NK-92 (cell line): ENCODE data around the gene SUMF2.
"Not testable (repeated sequence)": the region's sequence is repeated elsewhere in the genome, so short reads cannot be mapped to it uniquely, and the experiment has no call there.

ENCODE experiments used
- DNase-seq: peaks from one replicate; lab custom pipeline; 2025; ENCODE audit not compliant: unreplicated experiment; lab: John Stamatoyannopoulos, UW

Gene SUMF2

DNA sequence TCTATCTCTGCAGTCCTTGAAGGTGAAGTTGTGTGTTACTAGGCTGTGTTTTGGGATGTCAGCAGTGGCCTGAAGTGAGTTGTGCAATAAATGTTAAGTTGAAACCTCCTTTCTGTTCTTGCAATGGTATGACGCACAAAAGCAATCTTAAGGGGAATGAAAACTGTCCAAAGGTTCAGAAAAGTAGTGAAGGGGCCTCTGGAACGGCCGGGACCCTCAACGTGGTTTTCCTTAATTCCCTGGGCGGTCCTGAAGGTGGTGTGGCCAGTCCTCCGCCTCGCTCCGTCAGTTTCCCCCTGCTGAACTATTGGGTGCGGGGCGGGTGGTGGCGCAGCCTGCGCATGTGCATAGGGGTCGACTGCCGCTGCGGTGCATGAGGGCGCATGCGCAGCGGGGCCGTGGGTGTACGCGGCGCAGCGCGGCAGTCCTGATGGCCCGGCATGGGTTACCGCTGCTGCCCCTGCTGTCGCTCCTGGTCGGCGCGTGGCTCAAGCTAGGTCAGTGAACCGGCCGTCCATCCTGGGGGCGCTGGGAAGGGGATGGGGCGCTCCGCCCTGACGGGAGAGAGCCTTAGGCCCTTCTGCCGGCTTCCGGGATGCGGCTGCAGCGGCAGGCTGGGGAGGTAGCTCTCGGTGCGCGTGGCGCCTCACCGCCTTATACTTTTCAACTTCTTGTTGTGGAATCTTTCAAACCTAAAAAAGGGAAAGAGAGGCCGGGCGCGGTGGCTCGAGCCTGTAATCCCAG, at the start of gene SUMF2:
Gene SUMF2, plus strand, starts transcription at position 405 of the 744 bp plus-strand sequence. Its CDS starts 26 bp downstream, at position 431.
- DNase-seq, result peak; percentile 30

DNA sequence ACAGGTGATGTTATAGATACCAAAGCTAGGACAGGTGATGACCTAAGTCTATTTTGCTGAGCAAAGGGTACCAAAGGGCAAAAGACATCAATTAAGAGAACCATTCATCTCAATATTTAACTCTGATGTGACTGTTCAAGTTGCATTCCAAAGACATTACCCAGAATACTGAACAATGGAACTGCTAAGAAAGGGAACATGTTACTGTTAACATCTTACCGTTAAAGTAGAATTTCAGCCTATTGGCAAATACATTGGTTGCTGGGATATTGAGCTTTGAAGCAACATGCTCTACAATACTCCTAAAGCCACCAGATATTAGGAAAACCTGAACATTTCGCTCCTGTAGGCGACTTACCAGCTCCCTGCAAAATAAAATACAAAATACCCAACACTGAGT, 47.1 kb upstream of the SUMF2 start:
- not testable (repeated sequence) for DNase-seq

GRCh38 chr7:56019501-56019900, 44.6 kb upstream of the SUMF2 start:
- no peak for DNase-seq

GRCh38 chr7:56023500-56023899, 40.6 kb upstream of the SUMF2 start:
- DNase-seq, result no peak

- no peak for DNase-seq
Observed at GRCh38 chr7:56026538-56026937, 37.5 kb upstream of the SUMF2 start.

- DNase-seq, result no peak
Observed at GRCh38 chr7:56028942-56029630, 35.0 kb upstream of the SUMF2 start.

GRCh38 chr7:56030340-56030739, 33.7 kb upstream of the SUMF2 start:
- DNase-seq, result no peak

GRCh38 chr7:56031556-56031955, 32.5 kb upstream of the SUMF2 start:
- DNase-seq, result not testable (repeated sequence)

- DNase-seq, result not testable (repeated sequence)
Observed at GRCh38 chr7:56032578-56032977, 31.5 kb upstream of the SUMF2 start.

DNA sequence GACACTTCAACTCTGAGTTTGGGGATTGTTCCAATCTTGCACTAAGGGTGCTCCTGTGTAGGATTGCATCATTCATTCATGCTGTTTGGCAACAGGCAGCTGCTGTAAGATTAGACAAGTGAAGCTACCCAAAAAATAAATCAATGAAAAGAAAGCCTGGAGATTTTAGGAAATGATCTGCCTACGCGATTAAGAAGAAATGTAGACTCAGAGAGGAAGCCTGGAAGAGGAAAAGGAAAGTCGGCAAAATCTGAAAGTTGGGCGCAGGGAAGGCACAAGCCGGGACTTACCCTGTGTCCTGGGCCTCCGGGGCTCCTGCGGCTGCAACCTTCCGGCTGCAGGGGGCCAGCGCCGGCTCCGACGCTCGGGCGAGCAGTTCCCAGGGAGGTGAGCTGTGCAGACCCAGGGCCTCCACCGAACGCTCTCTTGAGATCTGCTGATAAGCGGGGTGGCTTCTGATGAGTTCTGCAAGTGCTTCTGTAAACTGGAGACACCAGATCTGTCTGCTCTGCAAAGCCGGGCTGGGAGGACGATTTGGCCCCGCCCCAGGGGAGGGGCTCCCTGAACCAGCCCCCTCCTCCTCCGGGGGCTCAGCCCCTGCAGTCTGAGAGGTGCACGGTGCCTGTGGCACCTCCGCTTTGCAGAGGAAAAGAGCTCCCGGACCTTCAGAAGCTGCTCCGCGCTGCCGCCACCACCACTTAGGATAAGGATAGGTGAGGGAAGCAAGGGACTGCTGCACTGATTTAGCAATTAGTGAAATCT, 30.2 kb upstream of the SUMF2 start:
- no peak for DNase-seq

GRCh38 chr7:56040730-56041129, 23.4 kb upstream of the SUMF2 start:
- no peak for DNase-seq

GRCh38 chr7:56045758-56046157, 18.3 kb upstream of the SUMF2 start:
- not testable (repeated sequence) for DNase-seq

DNA sequence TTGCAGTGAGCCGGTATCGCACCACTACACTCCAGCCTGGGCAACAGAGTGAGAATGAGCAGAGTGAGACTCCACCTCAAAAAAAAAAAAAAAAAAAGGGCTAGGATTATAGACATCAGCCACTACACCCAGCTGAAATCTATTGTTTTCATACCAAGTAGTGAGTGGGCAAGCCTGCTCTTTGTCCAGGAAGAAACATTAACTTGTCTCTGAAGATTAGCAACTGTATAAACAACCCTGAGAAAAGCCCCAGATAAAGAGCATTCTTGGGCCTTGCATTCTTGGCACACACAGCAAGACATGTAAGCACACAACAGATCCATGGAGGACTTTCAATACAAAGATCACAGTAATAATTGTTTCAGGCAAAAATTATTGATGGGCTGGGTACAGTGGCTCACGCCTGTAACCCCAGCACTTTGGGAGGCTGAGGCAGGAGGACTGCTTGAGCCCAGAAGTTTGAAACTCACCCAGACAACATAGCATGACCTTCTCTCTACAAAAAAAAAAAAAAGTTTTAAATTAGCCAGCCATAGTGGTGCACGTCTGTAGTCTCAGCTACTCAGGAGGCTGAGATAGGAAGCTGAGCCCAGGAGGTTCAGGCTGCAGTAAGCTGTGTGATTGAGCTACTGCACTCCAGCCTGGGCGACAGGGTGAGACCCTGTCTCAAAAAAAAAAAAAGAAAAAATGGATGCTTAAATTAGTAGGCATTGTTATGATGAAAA, 17.2 kb upstream of the SUMF2 start:
- no peak for DNase-seq

GRCh38 chr7:56047446-56048116, 16.5 kb upstream of the SUMF2 start:
- DNase-seq, result not testable (repeated sequence)

DNA sequence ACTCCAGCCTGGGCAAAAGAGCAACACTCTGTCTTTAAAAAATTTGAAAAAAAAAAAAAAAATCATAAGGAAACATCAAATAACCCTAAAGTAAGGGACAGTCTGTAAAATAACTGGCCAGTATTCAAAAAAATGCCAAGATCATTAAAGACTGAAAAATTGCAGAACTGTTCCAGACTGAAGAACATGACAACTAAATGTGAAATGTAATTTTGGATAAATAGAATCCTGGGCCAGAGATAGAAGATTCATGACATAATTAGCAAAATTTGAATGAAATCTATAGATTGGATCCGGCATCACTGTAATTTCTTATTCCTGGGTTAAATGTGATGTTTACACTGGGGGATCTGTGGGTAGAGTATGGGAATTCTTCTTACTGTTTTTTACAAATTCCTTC, 15.8 kb upstream of the SUMF2 start:
- DNase-seq, result no peak

DNA sequence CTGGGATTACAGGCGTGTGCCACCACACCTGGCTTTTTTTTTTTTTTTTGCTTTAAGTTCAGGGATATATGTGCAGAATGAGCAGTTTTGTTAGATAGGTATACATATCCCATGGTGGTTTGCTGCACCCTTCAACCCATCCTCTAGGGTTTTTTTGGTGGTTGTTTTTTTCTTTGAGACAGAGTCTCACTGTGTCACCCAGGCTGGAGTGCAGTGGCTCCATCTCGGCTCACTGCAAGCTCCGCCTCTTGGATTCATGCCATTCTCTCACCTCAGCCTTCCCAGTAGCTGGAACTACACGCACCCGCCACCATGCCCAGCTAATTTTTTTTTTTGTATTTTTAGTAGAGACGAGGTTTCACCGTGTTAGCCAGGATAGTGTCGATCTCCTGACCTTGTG, 15.3 kb upstream of the SUMF2 start:
- DNase-seq, result not testable (repeated sequence)

GRCh38 chr7:56051053-56051338, 13.1 kb upstream of the SUMF2 start:
- no peak for DNase-seq

GRCh38 chr7:56051339-56052191, 12.5 kb upstream of the SUMF2 start, which contains the start of the genes CCT6A and PSPH:
Gene CCT6A, plus strand, starts transcription at chr7:56051765. Its CDS starts 84 bp downstream, at chr7:56051849.
Gene PSPH, minus strand, starts transcription at chr7:56051444. Its CDS starts 30,232 bp downstream, at chr7:56021212.
- DNase-seq, result peak; percentile 39

DNA sequence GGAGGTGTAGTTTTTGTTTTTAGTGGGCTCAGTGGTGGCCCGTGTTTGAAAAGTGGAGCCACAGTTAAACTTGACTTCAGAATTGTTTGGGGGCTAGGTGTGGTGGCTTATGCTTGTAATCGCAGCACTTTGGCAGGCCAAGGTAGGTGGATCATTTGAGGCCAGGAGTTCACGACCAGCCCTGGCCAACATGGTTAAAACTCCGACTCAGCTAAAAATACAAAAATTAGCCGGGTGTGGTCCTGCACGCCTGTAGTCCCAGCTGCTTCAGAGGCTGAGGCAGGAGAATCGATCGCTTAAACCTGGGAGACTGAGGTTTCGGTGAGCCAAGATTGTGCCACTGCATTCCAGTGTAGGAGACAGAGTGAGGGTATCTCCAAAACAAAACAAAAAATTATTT, 10.7 kb upstream of the SUMF2 start:
- DNase-seq, result no peak

DNA sequence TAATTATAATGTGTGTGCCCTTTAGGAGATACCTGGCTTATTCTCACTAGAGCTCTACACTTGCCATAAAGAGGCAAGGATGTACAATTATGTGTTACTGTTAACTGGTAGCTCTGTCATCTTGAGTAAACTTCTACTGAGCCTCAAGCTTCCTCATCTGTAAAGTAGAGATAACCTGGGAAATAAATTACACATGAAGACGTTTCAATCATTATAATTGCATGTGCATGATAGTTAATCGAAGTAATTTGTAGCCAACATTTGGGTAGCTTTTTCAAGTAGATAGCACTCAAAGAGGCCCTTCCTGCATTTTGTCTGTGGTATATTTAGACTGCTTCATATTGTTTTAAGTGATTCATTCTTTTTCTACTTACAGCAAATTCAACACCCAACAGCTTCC, 10.1 kb upstream of the SUMF2 start:
- DNase-seq, result no peak
